Activated naive CD4-positive, alpha-beta T cell treated with anti-CD3 and anti-CD28 coated beads, Interleukin-2, amount 50 U/mL, for 24 hours (primary cell): ENCODE data around the gene INAVA.
"Not testable (repeated sequence)": the region's sequence is repeated elsewhere in the genome, so short reads cannot be mapped to it uniquely, and the experiment has no call there.

Experiments
- H3K27ac Mint-ChIP-seq: one replicate; pipeline ENCODE4 v1.8.0; 2021; ENCODE audit warnings: mild to moderate bottlenecking, mixed read lengths
- H3K27me3 Mint-ChIP-seq: one replicate; pipeline ENCODE4 v1.8.0; 2021; ENCODE audit warnings: mixed read lengths
- H3K36me3 Mint-ChIP-seq: one replicate; pipeline ENCODE4 v1.8.0; 2021; ENCODE audit warnings: mixed read lengths
- H3K4me1 Mint-ChIP-seq: one replicate; pipeline ENCODE4 v1.8.0; 2021; ENCODE audit warnings: mixed read lengths
- H3K4me3 Mint-ChIP-seq: one replicate; pipeline ENCODE4 v1.8.0; 2021; ENCODE audit warnings: mild to moderate bottlenecking, mixed read lengths
- H3K9me3 Mint-ChIP-seq: one replicate; pipeline ENCODE4 v1.8.0; 2021; ENCODE audit warnings: mixed read lengths

The INAVA gene

DNA sequence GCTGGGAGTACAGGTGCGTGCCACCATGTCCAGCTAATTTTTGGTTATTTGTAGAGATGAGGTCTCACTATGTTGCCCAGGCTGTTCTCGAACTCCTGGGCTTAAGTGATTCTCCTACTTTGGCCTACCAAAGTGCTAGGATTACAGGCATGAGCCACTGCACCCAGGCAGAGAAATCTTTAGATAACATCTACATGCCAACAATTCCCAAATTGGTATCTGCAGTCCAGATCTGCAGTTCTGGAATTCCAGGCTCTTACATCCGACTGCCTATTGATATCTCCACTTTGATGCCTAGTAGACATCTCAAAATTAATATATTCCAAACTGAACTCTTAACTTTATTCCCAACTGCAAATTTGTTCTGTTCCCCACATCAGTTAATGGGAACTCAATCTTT, 23.3 kb downstream of the INAVA start:
- Mint-ChIP-seq H3K27me3 (no peaks in the 10 kb centered on the region), H3K36me3 (no peaks in the 10 kb centered on the region), H3K27ac (no peak overlapping the region)

DNA sequence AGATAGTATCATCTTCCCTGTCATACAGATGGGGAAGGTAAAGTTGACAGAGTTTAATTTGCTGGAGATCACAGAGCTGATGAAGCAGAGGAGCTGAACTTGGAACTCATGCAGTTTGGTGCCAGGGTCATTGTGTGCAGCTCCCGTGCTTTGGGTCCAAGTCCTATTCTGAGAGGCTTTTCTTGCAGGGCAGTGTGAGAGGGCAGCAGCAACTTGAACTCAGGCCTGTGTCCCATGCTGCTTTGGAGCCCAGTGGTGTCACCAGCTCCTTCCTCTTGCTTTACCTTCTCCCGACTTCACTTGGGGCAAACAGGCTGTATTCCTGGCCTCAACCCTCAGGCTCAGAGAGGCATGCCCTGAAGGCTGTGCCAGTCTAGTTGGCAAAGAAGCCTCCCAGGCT, 24.7 kb downstream of the INAVA start:
- H3K4me1 Mint-ChIP-seq = no peaks in the 10 kb centered on the region
- no peaks in the 10 kb centered on the region for H3K27me3 Mint-ChIP-seq
- no peaks in the 10 kb centered on the region for H3K9me3 Mint-ChIP-seq
- H3K27ac Mint-ChIP-seq = no peak overlapping the region
- no peaks in the 10 kb centered on the region for H3K36me3 Mint-ChIP-seq
- no peak overlapping the region for H3K4me3 Mint-ChIP-seq

More for the DNA sequence above, 23.3 kb downstream of the INAVA start:
- Mint-ChIP-seq H3K4me1 (no peaks in the 10 kb centered on the region), H3K9me3 (no peaks in the 10 kb centered on the region), H3K4me3 (no peak overlapping the region)

DNA sequence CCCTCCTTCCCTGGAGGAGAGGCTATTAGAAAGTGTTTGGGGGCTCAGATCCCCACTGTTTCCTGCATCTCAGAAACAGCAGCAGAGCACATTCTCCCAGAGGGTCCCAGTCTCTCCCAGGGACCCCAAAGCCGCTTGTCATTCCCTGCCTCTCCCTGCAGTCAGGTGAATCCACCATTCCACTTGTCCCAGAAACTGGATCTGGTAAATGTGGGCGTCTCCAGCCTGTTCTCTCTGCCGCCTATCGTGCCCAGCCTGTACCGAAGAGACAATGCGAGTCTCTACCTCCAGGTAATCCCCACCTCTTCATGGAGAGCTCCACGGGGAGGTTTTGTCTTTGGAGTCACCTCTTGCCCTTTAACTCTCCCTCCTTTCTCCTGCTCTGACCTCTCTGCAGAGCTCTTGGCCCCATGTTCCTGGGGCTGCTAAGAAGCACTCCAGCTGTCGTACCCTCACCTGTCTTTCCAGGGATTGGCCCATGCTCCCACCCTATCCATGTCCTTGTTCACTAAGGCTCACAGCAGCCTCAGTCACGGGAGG, 26.9 kb downstream of the INAVA start:
- Mint-ChIP-seq H3K27ac (no peak overlapping the region), H3K9me3 (no peaks in the 10 kb centered on the region), H3K27me3 (no peaks in the 10 kb centered on the region), H3K4me3 (no peak overlapping the region), H3K4me1 (peaks cover 4% of the 10 kb centered on the region), H3K36me3 (no peaks in the 10 kb centered on the region)

DNA sequence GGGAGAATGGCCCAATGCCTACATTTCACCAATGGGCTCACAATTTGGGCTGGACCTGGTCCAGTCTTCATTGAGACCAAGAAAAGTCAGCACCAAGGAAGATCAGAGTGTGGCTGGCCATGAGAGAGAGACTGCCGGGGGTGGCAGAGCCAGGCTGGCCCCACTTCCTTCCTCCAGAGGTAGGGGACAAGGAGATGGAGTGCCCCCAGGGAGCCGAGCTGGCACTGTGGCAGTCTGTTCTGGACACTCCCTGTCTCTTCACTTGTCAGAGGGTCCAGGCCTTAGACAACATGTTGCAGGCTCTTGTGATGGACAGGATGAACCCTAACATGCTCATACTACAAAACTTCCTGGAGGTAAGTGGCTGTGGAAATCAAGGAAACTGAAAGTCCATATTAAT, 27.7 kb downstream of the INAVA start:
- no peak overlapping the region for H3K4me3 Mint-ChIP-seq
- H3K36me3 Mint-ChIP-seq = no peaks in the 10 kb centered on the region
- H3K27ac Mint-ChIP-seq = no peak overlapping the region
- H3K27me3 Mint-ChIP-seq = no peaks in the 10 kb centered on the region
- H3K9me3 Mint-ChIP-seq = no peaks in the 10 kb centered on the region
- H3K4me1 Mint-ChIP-seq = peaks cover 4% of the 10 kb centered on the region

DNA sequence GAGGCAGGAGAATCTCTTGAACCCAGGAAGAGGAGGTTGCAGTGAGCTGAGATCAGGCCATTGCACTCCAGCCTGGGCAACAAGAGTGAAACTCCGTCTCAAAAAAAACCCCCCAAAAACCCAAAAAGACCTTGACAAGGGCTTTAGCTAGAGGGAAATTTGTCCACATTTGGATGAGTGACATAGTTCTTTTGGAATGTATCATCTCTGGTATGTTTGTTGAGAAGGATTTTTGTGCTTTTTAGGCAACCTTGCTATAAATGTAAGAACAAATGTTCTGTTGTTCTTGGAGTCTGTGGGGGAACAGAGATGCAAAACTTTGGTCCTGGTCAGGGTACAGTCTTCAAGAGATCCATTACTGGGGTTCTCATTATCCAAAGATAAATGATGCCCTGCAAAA, 28.9 kb downstream of the INAVA start:
- Mint-ChIP-seq H3K9me3 (no peaks in the 10 kb centered on the region), H3K27ac (no peak overlapping the region), H3K27me3 (no peaks in the 10 kb centered on the region), H3K4me1 (peaks cover 4% of the 10 kb centered on the region), H3K36me3 (no peaks in the 10 kb centered on the region), H3K4me3 (no peak overlapping the region)

DNA sequence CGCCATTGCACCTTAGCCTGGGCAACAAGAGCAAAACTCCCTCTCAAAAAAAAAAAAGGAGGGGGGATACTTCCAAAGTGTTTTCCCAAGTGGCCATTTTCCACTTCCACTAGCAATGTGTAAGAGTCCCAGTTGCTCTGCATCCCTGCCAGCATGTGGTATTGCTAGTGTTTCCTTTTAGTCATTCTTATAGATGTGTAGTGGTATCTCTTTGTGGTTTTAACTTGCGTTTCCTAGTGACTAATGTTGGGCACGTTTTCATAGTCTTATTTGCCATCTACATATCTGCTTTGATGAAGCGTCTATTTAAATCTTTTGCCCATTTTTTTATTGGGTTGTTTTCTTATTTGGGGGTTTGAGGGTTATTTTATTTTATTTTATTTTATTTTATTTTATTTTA, 31.1 kb downstream of the INAVA start:
- H3K9me3 Mint-ChIP-seq = no peaks in the 10 kb centered on the region
- no peaks in the 10 kb centered on the region for H3K27me3 Mint-ChIP-seq
- no peaks in the 10 kb centered on the region for H3K36me3 Mint-ChIP-seq
- no peak overlapping the region for H3K27ac Mint-ChIP-seq
- H3K4me1 Mint-ChIP-seq = peaks cover 4% of the 10 kb centered on the region
- H3K4me3 Mint-ChIP-seq = no peak overlapping the region

DNA sequence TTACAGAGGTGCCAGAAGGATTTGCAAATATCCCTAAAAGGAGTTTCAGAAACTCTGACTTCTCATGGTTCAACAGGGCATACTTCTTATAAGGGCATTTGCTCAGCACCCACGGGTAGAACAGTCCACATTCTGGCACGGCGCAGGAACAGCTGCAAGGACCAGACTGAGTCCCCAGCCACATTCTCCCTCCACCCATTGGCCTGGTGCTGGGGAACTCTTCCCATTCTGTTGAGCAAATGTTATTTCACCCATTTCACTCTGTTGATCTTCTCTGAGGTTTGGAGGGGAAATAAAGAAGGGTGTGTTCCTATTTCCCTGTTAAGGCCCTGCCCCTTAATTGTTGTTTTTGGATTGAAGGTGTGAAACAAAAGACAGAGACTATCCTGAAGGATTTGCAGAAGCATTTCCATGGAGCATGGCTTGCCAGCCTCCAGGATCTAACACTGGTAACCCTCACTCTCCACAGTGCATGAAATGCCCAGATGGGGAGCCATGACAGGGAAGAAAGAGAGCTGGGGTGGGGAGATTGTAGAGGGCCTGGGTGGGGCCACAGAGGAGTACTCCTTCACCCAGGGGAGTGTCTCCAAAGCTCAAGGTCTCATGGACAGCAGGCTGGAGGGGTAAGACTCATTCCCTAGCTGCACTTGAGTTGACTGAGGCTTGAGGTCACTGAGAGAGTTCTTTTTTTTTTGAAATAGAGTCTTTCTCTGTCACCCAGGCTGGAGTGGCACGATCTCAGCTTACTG, 35.0 kb downstream of the INAVA start:
- Mint-ChIP-seq H3K27me3 (no peaks in the 10 kb centered on the region), H3K27ac (no peak overlapping the region), H3K4me3 (no peak overlapping the region), H3K9me3 (no peaks in the 10 kb centered on the region), H3K4me1 (peaks cover 4% of the 10 kb centered on the region), H3K36me3 (no peaks in the 10 kb centered on the region)

DNA sequence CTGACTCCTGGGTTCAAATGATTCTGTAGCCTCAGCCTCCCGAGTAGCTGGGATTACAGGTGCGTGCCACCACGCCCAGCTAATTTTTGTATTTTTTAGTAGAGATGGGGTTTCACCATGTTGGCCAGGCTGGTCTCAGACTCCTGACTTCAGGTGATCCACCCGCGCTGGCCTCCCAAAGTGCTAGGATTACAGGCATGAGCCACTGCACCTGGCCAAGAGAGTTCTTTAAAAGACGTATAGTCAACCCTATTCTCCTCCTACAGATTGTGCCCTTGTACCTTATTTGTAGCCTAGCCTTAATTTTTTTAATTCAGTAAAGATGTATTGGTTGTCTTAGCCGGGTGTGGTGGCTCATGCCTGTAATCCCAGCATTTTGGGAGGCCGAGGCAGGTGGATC, 35.6 kb downstream of the INAVA start:
- not testable (repeated sequence) for H3K4me3 Mint-ChIP-seq, H3K9me3 Mint-ChIP-seq, H3K4me1 Mint-ChIP-seq, H3K27me3 Mint-ChIP-seq, H3K36me3 Mint-ChIP-seq, H3K27ac Mint-ChIP-seq

DNA sequence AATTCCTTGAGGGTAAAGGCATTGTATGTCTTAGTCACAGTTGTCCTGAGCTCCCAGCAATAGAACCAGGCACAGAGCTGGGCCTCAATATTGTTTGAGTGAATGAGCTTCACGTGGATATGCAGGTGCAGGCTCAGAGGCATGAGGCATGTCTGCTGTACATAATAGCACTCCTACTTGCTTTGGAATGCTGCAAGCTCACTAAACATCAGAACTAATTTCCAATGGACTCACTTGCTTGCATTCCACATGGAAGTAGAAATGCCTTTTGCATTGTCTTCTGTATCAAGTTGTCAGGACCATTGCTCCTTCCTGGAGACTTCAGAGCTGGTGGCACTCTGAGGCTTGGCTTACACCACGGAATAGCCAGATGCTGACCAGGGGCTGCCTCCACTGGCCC, 37.1 kb downstream of the INAVA start:
- no peaks in the 10 kb centered on the region for H3K36me3 Mint-ChIP-seq

DNA sequence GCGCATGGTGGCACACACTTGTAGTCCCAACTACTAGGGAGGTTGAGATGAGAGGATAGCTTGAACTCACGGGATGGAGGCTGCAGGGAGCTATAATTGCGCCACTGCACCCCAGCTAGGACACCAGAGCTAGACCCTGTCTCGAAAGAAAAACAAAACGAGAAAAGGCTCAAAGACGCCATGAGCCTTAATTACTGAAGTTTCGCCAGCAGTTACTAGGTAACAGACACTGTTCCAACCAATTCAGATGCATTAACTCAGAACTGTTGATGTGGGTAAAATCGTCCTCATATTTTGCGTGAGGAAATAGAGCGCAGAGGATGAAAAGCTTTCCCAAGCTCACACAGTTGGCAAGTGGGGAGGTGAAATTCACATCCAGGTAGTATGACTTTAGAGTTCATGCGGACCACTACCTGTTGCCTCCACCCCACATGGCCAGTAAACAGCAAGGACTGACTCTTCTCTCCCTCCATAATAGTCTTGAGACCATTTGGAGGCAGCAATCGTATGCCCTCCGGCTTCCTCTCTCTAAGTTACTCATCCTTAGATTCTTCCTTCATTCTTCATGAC, 40.1 kb downstream of the INAVA start:
- H3K4me3 Mint-ChIP-seq = no peak overlapping the region

More for the DNA sequence above, 37.1 kb downstream of the INAVA start:
- no peaks in the 10 kb centered on the region for H3K9me3 Mint-ChIP-seq
- no peak overlapping the region for H3K27ac Mint-ChIP-seq
- no peaks in the 10 kb centered on the region for H3K27me3 Mint-ChIP-seq
- no peak overlapping the region for H3K4me3 Mint-ChIP-seq
- no peaks in the 10 kb centered on the region for H3K4me1 Mint-ChIP-seq

DNA sequence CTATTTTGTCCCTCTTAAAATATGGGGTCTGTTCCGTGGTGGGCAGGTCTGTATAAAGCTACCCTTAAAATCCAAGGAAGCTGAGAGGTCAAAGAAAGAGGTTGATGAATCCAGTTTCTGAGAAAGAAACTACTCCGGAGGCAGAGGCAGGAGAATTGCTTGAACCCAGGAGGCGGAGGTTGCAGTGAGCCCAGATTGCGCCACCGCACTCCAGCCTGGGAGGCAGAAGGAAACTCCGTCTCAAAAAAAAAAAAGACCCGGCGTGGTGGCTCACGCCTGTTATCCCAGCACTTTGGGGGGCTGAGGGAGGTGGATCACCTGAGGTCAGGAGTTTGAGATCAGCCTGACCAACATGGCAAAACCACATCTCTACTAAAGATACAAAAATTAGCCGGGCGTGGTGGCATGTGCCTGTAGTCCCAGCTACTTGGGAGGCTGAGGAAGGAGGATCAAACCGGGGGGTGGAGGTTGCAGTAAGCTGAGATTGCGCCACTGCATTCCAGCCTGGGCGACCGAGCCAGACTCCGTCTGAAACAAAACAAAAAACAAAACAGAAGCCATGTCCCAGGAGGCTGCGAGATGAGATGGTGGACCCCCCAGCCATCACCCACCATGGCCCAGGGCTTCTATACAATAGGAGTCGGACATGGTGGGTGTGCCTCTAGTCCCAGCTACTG, 40.7 kb downstream of the INAVA start:
- H3K9me3 Mint-ChIP-seq, H3K4me3 Mint-ChIP-seq, H3K27ac Mint-ChIP-seq, H3K27me3 Mint-ChIP-seq, H3K4me1 Mint-ChIP-seq, H3K36me3 Mint-ChIP-seq: not testable (repeated sequence)

More for the DNA sequence above, 40.1 kb downstream of the INAVA start:
- Mint-ChIP-seq H3K9me3 (no peaks in the 10 kb centered on the region), H3K4me1 (peaks cover 8% of the 10 kb centered on the region), H3K27me3 (no peaks in the 10 kb centered on the region), H3K27ac (no peak overlapping the region), H3K36me3 (no peaks in the 10 kb centered on the region)

DNA sequence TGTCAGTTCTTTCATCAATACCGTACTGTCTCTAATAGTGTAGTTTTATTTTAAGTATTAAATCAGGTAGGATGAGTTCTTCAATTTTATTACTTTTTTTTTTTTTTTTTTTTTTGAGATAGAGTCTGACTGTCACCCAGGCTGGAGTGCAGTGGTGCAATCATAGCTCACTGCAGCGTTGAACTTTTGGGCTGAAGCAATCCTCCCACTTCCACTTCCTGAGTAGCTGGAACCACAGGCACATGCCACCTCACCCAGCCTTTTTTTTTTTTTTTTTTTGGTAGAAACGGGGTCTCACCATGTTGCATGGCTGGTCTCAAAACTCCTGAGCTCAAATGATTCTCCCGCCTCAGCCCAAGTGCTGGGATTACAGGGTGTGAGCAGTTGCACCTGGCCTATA, 44.3 kb downstream of the INAVA start:
- Mint-ChIP-seq H3K4me1 (peaks cover 8% of the 10 kb centered on the region), H3K27me3 (no peaks in the 10 kb centered on the region), H3K9me3 (peaks cover 5% of the 10 kb centered on the region), H3K4me3 (no peak overlapping the region), H3K36me3 (peaks cover 4% of the 10 kb centered on the region), H3K27ac (no peak overlapping the region)

DNA sequence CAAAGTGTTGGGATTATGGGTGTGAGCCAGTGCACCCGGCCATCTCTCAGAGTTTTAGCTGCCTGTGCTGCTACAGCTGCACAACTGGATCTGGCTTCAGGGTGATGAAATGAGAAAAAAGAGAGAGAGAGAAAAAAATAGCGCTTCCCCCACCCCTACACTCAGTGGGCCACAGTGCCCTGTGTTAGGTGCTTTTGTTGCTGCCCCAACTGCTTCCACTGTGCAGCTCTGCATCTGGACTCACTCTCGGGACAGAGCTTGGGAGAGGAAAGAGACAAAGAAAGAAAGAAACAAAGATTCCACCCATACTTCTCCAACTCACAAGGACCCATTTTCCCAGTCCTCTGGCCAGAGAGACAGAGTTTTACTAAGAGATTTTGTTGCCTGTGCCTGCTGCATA, 50.4 kb downstream of the INAVA start:
- Mint-ChIP-seq H3K4me3 (no peak overlapping the region), H3K27me3 (peaks cover 1% of the 10 kb centered on the region)

DNA sequence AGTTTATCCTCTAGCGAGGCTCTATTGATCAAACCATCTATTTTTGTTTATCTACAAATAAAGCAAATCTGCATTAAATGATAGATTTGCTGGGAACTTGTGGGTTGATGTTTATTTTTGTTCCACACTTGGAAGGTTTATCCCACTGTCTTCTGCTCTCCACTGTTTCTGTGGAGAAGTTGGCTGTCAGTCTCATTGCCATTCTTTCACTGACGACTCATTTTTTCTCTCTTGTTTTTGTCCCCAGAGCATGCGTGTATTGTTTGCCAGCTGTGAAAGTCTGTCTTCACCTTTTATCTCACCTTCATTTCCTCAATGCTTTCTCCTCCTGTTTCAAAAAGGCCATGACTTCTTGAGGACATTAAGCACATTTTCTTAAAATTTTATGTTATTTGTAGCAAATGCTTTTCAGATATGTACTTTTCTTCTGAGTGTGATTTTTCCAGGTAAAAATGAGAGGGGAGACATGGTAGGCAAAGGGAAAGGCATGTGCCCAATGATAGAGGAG, 52.4 kb downstream of the INAVA start:
- H3K27me3 Mint-ChIP-seq = peaks cover 1% of the 10 kb centered on the region
- peaks cover 8% of the 10 kb centered on the region for H3K36me3 Mint-ChIP-seq
- H3K27ac Mint-ChIP-seq = no peak overlapping the region
- no peaks in the 10 kb centered on the region for H3K9me3 Mint-ChIP-seq
- no peaks in the 10 kb centered on the region for H3K4me1 Mint-ChIP-seq
- H3K4me3 Mint-ChIP-seq = no peak overlapping the region

More for the DNA sequence above, 50.4 kb downstream of the INAVA start:
- Mint-ChIP-seq H3K27ac (no peak overlapping the region), H3K36me3 (peaks cover 12% of the 10 kb centered on the region), H3K9me3 (peaks cover 5% of the 10 kb centered on the region), H3K4me1 (no peaks in the 10 kb centered on the region)

DNA sequence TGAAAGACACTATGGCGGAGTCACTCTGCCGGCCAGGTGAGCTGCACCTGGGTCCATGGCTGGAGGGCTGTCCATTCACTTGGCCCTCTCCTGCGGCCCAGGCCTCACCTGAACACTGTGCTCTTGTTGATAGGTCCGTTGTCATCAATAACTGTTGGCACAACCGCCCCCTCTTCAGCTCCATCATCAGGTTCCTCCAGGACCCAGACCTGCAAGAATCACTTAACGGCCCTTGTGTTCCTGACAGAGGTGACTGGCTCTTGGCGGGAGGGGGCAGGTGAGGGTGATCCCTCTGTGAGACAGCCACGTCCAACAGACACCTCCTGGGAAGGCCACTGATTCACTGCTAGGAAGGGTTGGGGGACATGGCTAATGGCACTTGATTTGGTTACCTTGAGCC, 54.9 kb downstream of the INAVA start:
- Mint-ChIP-seq H3K4me1 (no peaks in the 10 kb centered on the region), H3K4me3 (no peak overlapping the region), H3K27me3 (peaks cover 1% of the 10 kb centered on the region), H3K36me3 (peaks cover 5% of the 10 kb centered on the region), H3K27ac (no peak overlapping the region), H3K9me3 (no peaks in the 10 kb centered on the region)

DNA sequence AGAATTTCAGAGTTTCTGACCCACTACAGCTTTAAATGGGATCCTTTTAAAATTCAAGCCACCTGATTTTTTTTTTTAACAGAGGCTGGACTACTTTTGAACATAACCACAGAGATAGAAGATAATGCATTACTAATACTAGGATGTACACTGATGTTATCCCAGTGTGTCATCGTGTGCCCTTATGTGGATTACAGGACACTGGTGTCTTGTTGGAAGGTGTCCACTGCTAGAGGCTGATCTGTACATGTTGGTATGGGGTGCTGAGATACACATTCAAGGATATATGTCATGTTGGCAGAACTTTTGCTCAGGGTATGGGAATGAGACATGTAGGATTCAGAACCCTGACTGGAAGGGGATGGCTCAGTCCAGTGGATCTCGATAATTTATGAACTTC, 56.3 kb downstream of the INAVA start:
- Mint-ChIP-seq H3K27me3 (peaks cover 1% of the 10 kb centered on the region), H3K4me3 (no peak overlapping the region), H3K4me1 (no peaks in the 10 kb centered on the region), H3K36me3 (peaks cover 5% of the 10 kb centered on the region), H3K27ac (no peak overlapping the region), H3K9me3 (no peaks in the 10 kb centered on the region)
